HG02678 (cell line): Measurements from ENCODE around the gene RTL10.

Source experiments
- ATAC-seq: cut with Tn5 transposase; IDR thresholded peaks from one replicate; pipeline ENCODE4 v1.9.1; 2021; ENCODE audit warnings: mild to moderate bottlenecking, moderate library complexity; ENCODE audit not compliant: unreplicated experiment

Gene RTL10

DNA sequence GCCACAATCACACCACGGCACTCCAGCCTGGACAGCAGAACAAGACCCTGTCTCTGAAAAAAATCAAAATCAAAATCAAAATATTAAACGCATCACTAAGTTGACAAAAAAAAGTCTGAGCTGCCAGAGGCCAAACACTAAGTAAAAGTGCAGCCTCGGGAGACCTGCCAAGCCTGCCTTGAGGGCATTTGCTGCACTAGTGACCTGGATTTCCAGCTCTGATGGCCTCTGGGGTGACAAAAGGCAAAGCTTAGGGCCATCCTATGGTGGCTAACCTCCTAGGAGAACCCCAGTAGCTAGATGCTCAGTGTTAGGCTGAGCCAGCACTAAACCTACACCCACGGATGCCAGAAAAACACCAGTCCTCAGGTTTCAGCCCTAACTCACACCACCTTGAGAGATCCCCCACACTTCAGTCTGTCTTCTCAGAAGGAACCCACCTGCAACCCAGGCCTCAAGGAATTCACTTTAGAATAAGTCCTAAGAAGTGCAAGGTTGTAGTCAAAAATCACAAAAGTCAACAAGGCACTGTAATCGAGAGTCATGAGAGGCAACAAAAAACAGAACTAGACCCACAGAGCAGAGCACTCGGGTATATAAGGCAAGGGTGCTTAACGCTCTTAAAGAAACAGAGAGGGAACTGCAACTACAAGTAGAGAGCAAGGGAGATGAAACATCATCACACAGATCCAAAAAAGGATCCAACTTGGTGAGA, 28.6 kb downstream of the RTL10 start:
- no peak for ATAC-seq

DNA sequence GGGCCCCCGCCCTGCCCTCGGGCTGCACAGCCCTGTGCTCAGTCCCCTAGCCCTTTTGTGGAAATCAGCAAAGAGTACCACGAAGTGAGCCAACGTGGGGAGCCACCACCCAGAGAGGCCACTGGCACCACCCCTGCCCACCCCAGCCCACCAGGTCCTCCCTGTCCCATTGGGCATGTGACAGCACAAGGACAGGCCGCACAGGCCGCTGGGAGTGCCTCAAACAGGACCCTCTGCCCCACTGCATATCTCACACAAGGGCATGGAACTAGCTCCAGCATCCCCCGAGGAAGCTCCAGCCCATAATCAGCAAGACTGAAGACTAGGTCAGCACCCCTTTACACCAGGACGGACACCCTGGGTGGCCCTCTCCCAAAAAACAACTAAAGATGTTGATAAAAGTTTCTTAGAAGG, 29.7 kb downstream of the RTL10 start:
- no peak for ATAC-seq

DNA sequence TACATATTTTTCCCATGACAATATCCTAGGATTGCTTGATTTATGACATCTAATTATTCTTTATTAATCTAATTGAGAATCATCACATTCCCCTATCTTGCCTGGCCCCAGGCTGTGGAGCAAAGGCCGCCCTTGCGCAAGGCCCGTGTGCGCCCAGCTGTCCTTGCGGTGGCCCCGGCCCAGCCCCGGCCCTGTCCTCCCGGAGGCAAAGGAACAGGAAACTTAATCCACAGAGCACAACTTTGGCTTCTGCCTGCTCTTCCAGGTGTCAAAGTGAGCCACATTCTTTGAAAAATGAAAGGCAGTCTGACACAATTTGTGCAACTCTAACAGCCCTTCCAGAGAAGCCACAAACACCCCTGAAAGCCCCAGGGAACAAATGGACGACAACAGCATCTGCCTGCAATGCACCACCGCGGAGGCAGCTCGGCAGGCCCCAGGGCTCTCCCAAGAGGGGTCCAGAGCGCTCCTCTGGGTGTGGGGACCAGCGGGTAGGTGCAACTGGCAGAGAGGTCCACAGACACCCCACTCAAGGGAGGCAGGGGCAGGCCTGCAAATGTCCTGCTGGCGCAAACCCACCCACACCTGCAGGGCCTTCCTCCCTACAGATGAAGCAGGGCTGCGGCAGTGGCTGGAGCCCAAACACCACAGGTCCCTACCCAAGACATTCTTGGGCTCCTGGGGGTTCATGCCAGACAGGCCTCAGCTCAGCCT, 30.3 kb downstream of the RTL10 start:
- no peak for ATAC-seq

DNA sequence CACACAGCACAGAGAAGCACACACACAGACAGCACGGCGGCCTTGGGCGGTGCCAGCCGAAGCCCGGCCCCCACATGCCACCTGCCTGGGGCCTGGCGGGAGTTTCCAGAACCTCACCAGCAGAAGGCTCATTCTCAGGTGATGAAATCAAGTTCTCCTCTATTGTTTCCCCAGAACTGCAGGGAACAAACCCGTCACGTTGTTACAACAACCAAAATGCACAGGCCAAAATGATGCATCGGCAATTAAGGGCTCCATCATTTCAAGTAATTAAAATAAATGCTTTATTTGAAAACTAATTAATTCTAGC, 30.8 kb downstream of the RTL10 start:
- no peak for ATAC-seq

DNA sequence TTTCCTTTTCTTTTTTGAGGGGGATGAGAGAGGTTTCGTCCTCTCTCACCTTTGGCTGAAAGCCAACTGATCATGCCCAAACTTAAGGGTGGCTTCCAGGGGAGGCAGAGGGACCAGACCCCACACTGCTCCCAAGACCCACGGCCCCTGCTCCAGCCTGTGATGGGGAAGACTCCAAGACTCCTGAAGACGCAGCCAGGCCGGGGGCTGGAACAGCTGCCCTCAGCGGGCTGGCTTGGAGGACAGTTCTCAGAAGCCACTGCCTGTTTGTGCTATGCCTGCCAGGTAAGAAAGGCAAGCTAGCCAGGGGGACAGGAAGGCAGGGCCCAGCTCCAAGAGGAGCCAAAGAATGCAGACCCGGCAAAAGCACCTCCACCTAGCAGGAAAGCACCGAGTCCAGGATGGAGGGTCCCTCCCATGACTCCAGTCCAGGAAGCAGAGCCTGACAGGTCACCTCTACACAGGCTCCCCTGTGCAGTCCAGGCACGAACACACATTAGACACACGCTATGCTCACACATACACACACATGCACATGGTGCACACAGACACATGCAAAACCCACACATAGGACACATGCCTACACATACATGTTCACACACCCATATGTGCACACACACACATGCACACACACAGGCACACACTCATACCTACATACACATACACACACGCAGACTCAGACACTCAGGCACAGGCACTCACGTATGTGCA, 31.3 kb downstream of the RTL10 start:
- no peak for ATAC-seq

DNA sequence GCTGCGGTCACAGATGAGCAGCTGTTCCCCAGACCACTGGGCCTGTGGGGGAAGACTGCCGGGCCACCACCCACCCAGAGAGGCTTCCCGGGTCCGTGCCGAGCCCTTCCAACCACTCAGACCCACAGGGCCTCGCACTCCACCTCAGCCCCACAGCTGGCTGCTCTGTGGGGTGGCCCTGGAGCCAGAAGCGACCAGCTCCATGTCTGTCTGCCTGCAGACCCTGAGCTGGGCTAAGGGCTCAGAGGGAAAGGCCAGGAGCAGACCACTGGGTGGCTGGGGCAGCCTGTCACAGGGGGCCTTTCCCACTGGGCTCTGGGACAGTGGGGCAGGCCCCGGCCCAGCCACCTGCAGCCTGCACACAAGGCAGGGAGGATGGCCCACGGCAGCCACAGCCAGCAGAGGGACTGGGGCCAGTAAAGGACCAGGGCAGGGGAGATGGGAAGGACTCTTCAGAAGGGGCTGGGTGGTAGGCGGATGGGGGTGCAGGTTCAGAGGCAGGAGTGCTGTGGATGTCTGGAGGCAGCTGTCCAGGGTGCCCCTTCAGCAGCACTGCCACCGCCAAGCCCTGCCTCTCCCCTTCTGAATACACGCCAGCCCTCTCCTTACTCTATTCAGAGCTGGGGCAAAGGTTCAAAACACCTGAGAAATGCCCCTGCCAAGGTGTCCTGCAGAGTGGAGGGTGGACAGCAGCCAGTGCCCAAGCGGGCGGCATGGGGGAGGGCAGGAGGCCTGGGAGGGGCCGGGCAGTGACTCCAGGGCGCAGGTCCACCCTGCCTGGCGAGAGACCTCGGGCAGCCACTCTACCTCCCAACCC, 32.2 kb downstream of the RTL10 start:
- no peak for ATAC-seq

DNA sequence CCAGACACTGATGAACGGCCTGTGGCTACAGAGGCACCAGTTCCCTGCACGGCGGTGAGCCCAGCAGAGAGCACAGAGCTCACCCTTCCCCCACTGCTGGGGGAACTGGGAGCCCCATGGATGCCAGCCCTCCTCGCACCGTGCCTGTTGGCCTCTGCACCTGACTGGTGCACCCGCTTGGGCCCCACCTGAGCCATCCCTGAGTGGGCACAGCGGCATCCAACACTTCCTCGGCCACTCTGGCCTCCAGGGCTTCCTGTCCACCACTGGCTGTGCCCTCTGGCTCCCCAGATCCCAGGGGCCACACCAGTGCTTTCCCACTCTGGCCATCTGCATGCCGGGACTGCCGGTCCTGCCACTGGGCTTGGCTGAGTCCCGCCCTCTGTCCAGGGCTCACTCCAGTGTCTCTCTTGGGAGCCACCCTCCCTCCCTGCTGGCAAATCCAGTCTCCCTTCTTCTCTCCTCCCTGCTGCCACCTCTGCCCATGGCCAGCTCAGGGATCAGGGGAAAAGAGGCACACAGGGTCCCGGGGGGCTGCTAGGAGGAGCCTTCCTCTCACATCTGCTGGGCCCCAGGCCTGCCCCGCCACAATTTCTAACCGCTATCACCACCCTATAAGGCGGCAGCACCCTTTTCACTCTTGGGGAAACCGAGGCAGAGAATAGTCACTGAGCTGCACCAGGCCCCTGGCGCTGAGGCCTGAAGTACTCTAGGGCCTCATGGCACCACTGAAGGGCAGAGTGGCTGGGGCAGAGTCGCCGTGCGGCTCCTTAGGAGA, 33.0 kb downstream of the RTL10 start:
- no peak for ATAC-seq

DNA sequence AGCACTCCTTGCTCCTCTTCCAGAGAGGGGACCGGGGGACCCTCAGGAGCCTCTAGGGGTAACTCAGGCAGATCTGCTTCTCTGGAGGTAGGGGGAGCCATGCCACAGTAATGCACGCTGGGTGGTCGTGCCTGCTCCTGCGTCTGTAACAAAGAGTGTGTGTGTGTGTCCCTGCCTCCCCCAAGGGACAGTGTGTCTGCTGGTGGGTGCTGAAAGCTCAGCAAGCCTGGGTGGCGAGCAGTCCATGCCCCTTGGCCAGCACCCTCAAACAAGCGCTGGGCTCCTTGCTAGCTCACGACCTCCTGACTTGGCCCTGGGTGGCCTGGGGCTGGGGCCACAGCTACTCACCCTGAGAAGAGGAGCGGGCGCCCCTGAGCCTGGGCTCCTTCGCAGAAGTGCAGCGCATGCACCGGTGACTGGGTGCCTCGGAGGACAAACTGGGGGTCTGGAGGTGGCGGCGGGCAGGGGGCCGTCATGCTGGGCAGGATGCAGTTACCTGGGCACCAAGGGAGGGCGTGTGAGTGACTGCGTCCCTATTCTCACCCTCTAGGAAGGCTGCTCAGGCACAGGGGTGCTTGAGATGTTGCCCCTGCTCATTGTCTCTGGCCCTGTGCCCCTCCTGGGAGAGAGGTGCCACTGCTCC, 33.7 kb downstream of the RTL10 start:
- no peak for ATAC-seq

DNA sequence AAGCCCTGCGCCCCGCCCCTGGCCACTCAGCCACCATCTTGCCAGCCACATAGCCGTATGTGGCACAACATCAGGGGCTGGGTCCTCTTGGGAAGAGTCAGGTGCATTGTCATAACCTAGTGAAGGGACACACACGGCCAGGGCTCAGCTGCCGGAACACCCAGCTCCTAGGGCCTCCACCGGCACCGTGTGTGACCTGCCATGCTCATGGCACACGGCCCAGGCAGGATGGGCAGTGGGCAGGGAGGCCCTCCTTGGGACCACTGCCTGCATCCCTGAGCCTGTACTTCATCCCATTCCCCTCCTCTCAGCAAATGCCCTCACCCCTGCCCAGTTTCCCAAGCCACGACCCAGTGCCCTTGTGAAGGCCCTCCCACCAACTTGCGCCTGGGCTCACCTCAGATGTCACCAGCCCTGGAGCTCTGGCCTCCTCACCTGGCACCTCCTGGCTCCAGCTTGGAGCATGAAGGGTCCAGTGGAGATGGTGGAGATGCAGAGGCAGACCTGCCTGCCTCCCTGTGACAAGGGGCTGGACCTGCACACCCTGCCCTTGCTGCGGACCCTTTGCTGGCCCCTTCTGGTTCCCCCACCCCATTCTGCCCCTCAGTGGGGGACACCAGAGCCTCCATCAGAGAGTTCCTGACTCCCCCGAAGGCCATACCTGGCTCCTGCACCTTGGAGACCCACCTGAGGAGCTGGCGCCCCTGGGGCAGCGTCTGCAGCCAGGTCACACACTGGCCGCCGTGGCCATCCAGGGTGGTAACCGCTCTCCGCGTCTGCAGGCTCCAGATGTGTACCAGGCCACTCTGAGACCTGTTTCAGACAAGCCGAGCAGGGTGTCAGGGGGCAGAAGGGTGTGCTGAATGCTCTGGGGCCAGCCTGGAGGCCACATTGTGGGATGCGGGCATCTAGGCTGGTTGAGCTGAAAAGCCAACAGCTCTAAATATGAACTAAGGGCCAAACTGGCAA, 34.5 kb downstream of the RTL10 start:
- ATAC-seq: no peak

DNA sequence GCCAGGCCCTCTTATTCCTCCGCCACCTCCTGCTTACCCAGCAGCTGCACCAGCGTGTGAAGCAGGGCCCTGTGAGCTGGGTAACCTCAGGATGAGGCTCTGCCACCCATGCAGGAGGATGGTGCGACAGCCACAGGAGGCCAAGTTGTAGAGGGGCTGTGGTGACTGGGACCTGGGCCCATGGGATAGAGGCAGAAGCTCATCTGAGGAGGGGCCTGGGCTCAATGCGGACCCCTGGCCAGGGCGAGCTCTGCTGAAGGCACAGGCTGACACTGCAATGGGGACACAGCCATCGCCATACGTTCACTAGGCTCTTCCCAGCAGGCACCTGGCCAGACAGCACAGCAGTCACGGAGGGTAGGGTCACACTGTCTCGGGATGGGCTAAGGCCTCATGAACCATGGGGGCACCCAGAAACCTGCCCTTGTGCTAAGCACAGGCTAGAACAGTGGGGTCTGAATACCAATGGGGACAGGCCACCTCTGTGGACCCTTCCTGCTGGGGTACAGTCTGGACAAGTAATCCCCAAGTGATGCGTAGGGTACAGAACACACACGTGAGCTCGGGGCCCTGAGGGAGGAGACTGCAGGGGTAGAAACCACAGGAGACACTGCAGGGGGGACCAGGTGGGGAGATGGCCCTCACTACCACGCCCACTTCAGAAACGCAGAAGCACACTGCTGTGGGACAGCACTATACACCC, 35.3 kb downstream of the RTL10 start:
- no peak for ATAC-seq

DNA sequence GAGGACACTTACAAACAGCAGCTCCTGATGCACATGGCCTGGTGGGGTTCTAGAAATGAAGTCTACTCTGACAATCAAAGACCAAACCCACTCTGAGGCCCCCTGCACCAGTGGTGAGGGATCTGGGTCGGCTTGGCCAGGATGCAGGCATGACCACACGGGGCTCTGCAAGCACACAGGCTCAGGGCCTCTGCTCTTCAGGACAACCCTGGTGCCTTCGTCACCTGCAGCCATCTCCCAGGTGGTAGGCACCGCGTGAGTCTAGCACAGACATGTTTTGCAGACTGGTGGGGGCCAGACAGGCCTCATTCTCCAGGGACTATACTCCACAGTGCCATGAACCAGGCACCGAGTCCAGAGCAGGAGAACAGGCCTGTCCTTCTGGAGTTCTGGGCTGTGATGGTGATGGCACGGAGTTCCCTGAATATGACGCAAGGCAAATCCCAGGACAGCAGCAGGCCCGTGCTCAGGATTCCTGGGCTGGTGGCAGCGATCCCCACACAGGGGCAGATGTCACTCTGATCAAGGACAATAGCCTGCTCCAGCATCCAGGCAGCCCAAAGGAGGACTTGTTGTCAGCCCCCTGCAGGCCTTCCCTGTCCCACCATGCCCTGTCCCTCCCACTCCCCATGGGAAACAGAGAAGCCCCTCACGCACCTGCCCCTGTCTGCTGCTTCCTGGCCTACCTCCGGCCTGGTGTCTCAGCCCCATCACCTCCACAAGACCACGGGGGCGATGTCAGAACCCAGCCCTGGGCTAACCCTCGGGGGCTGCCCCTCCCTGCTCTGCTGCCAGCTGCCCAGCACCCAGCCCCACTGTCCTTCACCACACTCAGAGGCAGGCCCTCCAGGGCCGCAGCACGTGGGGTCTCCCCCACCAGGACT, 36.1 kb downstream of the RTL10 start:
- no peak for ATAC-seq

DNA sequence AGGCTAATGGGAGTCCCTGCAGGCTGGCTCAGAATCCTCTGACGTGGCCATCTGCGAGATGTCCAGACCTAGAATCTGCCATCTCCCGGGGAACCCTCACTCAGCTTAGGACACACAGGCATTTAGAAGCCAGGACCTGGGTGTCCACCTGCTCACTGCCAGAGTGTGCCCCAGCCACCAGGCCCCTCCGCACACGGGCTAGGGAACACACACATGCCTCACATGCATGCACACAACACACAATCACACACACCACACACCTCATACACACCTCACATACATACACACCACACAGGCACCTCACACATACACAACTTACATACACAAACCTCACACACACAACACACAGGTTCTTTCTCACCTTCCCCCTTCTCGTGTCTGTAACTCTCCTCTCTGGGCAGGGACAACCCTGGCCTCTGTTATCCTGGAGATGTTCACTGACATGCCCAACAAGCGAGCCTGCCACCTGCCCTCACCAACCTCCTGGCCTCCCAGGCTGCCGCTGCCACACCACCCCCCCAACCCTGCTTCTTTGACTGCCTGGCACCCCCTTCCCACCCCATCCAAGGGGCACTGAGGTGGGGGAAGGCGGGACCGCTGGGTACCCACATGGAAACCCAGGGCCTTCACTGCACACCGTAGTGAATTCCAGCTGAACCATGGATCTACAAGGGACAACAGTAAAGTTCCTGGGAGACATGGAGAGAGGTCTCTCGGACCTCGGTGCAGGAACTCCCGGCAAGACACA, 38.1 kb downstream of the RTL10 start:
- ATAC-seq: no peak

DNA sequence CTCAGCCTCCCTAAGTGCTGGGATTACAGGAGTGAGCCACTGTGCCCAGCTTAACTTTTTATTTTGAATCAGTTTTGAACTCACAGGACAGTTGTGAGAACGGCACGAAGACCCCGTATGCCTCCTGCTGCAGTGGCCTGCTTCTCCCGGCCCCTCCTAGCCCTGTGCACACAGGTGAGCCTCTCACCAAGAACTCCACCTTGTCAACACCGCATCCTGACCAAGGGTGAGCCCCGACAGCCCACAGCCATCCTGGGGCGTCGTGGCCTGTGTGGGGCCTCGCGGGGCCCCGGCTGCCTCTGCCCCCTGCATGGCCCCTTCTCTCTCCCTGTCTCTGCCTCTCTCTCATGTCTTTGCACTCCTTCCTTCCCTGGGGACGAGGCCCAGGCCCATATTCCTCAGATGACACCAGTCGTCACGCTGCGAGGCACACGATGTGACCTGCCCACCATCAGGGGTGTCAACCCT, 38.8 kb downstream of the RTL10 start:
- ATAC-seq: no peak

DNA sequence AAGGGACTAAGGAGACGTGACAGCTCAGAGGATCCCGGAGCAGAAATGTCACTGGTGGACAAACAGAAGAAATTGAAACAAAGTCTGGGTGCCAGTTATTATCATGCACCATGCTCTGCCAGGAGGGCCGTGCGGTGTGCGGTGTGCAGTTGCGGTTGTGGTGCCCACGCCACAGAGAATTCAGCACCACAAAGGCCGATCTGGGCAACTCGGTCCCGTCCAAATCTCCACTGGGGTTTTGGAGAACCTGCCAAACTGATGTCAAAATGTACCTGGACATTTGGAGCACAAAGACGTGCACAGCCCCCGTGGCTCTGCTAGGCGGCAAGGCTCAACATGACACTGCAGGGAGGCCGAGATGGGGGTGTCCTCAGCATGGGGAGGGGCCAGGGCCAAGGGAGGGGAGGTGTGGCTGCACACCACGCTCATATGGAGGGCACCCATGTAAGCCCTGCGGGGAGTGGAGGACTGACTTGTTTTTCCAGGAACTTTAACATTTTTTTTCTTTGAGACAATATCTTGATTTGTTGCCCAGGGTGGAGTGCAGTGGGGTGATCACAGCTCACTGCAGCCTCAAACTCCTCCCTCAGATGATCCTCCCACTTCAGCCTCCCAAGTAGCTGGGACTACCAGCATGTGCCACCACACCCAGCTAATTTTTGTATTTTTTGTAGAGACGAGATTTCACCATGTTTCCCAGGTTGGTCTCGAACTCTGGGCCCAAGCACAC, 39.4 kb downstream of the RTL10 start:
- ATAC-seq: no peak

DNA sequence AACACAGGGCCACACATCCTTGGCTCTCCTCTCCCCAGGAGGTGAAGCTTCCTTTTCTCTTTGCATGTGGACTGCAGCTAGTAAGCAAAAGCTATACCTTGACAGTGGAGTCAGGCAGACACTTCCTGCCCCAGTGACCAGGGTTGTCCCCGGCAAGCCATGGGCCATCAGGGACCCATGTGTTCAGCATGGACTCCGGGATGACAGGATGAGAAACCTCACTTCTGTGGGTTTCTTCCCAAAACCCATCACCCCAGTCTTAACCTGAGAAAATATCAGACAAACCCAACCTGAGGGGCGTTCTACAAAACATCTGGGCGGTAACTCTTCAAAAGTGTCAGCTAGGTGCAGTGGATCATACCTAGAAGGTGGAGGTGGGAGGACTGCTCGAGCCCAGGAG, 40.2 kb downstream of the RTL10 start:
- ATAC-seq: no peak

DNA sequence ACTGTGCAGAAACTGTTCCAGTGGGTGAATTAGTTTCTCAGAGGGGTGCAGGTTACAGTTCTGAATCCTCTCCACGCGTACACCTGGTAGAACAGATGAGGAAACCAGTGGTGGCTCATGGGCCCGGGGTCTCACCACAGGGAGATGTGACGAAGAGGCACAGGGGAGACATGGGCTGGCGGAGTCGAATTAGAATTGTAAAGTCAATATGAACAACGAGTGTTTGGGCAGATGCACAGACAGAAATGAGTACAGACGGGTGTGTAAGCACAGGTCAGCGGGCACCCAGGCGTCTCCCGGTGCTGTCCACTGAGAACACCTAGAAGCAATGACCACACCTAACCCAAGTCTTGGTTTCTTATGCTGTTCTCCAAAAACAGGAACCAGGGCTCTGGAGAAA, 41.8 kb downstream of the RTL10 start:
- ATAC-seq: no peak
